IMR-90 (cell line): Measurements from ENCODE around the gene CYP20A1. TPM values are rescaled to one million over a fixed set of nuclear protein-coding genes. Genes with fewer than 3 reads are reported as not detected.

Experiments
- ATAC-seq: fragments of 200-7000 bp; cut with Tn5 transposase; 2 replicates; pipeline ENCODE4 v1.9.1; 2020; ENCODE audit warnings: low read depth, mild to moderate bottlenecking, moderate library complexity
- BruUV-seq: library from RNA; stranded (reverse); fragments of 400-500 nt; replicated peaks from 2 replicates; lab custom pipeline; 2021; lab: Mats Ljungman, UMichigan
- CTCF ChIA-PET: fragments of 300-600 bp; formaldehyde crosslinking; extraction: SDS; loops from one replicate; lab custom pipeline; 2021; ENCODE audit warnings: antibody characterized with exemption; lab: Yijun Ruan, JAX
- POLR2A ChIA-PET: fragments of 300-600 bp; sonication (Branson Sonifier 250); formaldehyde crosslinking; loops from one replicate; lab custom pipeline; 2022; ENCODE audit warnings: antibody characterized with exemption; ENCODE audit not compliant: unreplicated experiment; lab: Charles Lee
- DNase-seq: peaks from one replicate; pipeline ENCODE4 v3.0.0; 2013
- H2AFZ ChIP-seq: replicated peaks from 2 replicates; pipeline ENCODE3; 2013; ENCODE audit warnings: low read length, mild to moderate bottlenecking; ENCODE audit not compliant: poor library complexity
- H2AK5ac ChIP-seq: 2 replicates; pipeline ENCODE4 v1.6.1; 2013; ENCODE audit warnings: low read depth, low read length, inconsistent platforms
- H2AK9ac ChIP-seq: replicated peaks from 2 replicates; pipeline ENCODE3; 2013; ENCODE audit warnings: mild to moderate bottlenecking, low read depth, low read length, moderate library complexity; ENCODE audit not compliant: poor library complexity
- H2BK120ac ChIP-seq: 2 replicates; pipeline ENCODE4 v1.6.1; 2013; ENCODE audit warnings: low read depth, low read length, inconsistent platforms
- H2BK15ac ChIP-seq: 3 replicates; pipeline ENCODE4 v1.6.1; 2013; ENCODE audit warnings: low read depth, low read length, inconsistent platforms
- H2BK20ac ChIP-seq: 2 replicates; pipeline ENCODE4 v1.6.1; 2013; ENCODE audit warnings: low read depth, mild to moderate bottlenecking, inconsistent platforms, low read length, moderate library complexity
- H2BK5ac ChIP-seq: 2 replicates; pipeline ENCODE4 v1.6.1; 2013; ENCODE audit warnings: mild to moderate bottlenecking, low read depth, low read length, inconsistent platforms; ENCODE audit not compliant: poor library complexity, severe bottlenecking
- H3K14ac ChIP-seq: replicated peaks from 2 replicates; pipeline ENCODE4 v1.6.1; 2013; ENCODE audit warnings: low read depth, low read length, inconsistent platforms
- H3K18ac ChIP-seq: 2 replicates; pipeline ENCODE4 v1.6.1; 2013; ENCODE audit warnings: low read depth, low read length, control low read depth
- H3K23ac ChIP-seq: 2 replicates; pipeline ENCODE4 v1.6.1; 2013; ENCODE audit warnings: low read depth, low read length, inconsistent platforms
- H3K27ac ChIP-seq: 2 replicates; pipeline ENCODE4 v1.5.1; 2013; ENCODE audit warnings: mild to moderate bottlenecking, control low read depth, low read length; ENCODE audit not compliant: insufficient read depth
- H3K27me3 ChIP-seq: 2 replicates; pipeline ENCODE4 v1.6.1; 2013; ENCODE audit warnings: low read length; ENCODE audit not compliant: control insufficient read depth, insufficient read depth
- H3K36me3 ChIP-seq: 2 replicates; pipeline ENCODE4 v1.6.1; 2013; ENCODE audit warnings: low read length, mixed read lengths; ENCODE audit not compliant: control insufficient read depth, insufficient read depth
- H3K4ac ChIP-seq: 2 replicates; pipeline ENCODE4 v1.6.1; 2013; ENCODE audit warnings: low read depth, low read length, inconsistent platforms
- H3K4me1 ChIP-seq: 2 replicates; pipeline ENCODE4 v1.6.1; 2013; ENCODE audit warnings: low read length, mixed read lengths; ENCODE audit not compliant: control insufficient read depth, insufficient read depth
- H3K4me2 ChIP-seq: 2 replicates; pipeline ENCODE4 v1.6.1; 2013; ENCODE audit warnings: low read depth, mild to moderate bottlenecking, control low read depth, low read length, moderate library complexity
- H3K4me3 ChIP-seq: 2 replicates; pipeline ENCODE4 v1.5.1; 2013; ENCODE audit warnings: low read depth, mild to moderate bottlenecking, control low read depth, low read length, moderate library complexity; ENCODE audit not compliant: insufficient read depth
- H3K56ac ChIP-seq: 2 replicates; pipeline ENCODE4 v1.6.1; 2013; ENCODE audit warnings: low read length, inconsistent platforms; ENCODE audit not compliant: insufficient read depth; ENCODE audit errors: extremely low read depth
- H3K79me1 ChIP-seq, 2 experiments: 2 replicates each; pipeline ENCODE4 v1.6.1; 2013; ENCODE audit warnings: low read length in 2 of 2, inconsistent platforms in 1 of 2, low read depth in 1 of 2
- H3K9ac ChIP-seq: 2 replicates; pipeline ENCODE4 v1.6.1; 2013; ENCODE audit warnings: low read depth, low read length, control low read depth
- H3K9me1 ChIP-seq: 2 replicates; pipeline ENCODE4 v1.6.1; 2013; ENCODE audit warnings: low read length, inconsistent platforms; ENCODE audit not compliant: insufficient read depth
- H3K9me3 ChIP-seq: 2 replicates; pipeline ENCODE4 v1.6.1; 2013; ENCODE audit warnings: low read length; ENCODE audit not compliant: control insufficient read depth, insufficient read depth
- H4K20me1 ChIP-seq: 2 replicates; pipeline ENCODE4 v1.6.1; 2013; ENCODE audit warnings: low read length, inconsistent platforms; ENCODE audit not compliant: insufficient read depth
- H4K5ac ChIP-seq: 2 replicates; pipeline ENCODE4 v1.6.1; 2013; ENCODE audit warnings: mild to moderate bottlenecking, low read depth, low read length, control low read depth
- H4K8ac ChIP-seq, 2 experiments: 2 replicates each; pipeline ENCODE4 v1.6.1; 2013; ENCODE audit warnings: low read depth in 2 of 2, low read length in 2 of 2, control low read depth in 1 of 2, inconsistent platforms in 1 of 2
- H4K91ac ChIP-seq: 2 replicates; pipeline ENCODE4 v1.6.1; 2013; ENCODE audit warnings: low read depth, low read length, inconsistent platforms; ENCODE audit not compliant: insufficient read depth
- BHLHE40 ChIP-seq: fragments of 150-350 bp; IDR thresholded peaks from 2 replicates; pipeline ENCODE4 v1.6.1; 2016; ENCODE audit warnings: mild to moderate bottlenecking, low read depth, low read length
- CHD1 ChIP-seq: IDR thresholded peaks from 2 replicates; pipeline ENCODE4 v1.6.1; 2012; ENCODE audit warnings: low read depth, low read length, improper control_type of control experiment
- CTCF ChIP-seq: conservative IDR thresholded peaks from 2 replicates; pipeline ENCODE4 v1.5.1; 2012; ENCODE audit warnings: mild to moderate bottlenecking, low read depth, low read length, improper control_type of control experiment
- ELK1 ChIP-seq: fragments of 150-350 bp; IDR thresholded peaks from 2 replicates; pipeline ENCODE4 v1.6.1; 2016; ENCODE audit warnings: low read depth, mild to moderate bottlenecking, low read length, moderate library complexity, borderline replicate concordance
- FOS ChIP-seq: fragments of 150-350 bp; IDR thresholded peaks from 2 replicates; pipeline ENCODE4 v1.6.1; 2016; ENCODE audit warnings: low read depth, low read length
- MAFK ChIP-seq: IDR thresholded peaks from 2 replicates; pipeline ENCODE4 v1.6.1; 2012; ENCODE audit warnings: low read depth, low read length, improper control_type of control experiment
- MAZ ChIP-seq: IDR thresholded peaks from 2 replicates; pipeline ENCODE4 v1.6.1; 2012; ENCODE audit warnings: low read depth, mild to moderate bottlenecking, low read length, improper control_type of control experiment, moderate library complexity, borderline replicate concordance
- MXI1 ChIP-seq: IDR thresholded peaks from 2 replicates; pipeline ENCODE4 v1.6.1; 2012; ENCODE audit warnings: low read depth, mild to moderate bottlenecking, low read length, moderate library complexity, borderline replicate concordance
- NFE2L2 ChIP-seq: fragments of 150-350 bp; IDR thresholded peaks from 2 replicates; pipeline ENCODE4 v1.6.1; 2016; ENCODE audit warnings: low read depth, mild to moderate bottlenecking, low read length
- POLR2A ChIP-seq: IDR thresholded peaks from 2 replicates; pipeline ENCODE4 v1.6.1; 2012; ENCODE audit warnings: mild to moderate bottlenecking, low read depth, low read length
- RAD21 ChIP-seq: IDR thresholded peaks from 2 replicates; pipeline ENCODE4 v1.6.1; 2012; ENCODE audit warnings: low read length, improper control_type of control experiment
- RCOR1 ChIP-seq: IDR thresholded peaks from 2 replicates; pipeline ENCODE4 v1.6.1; 2012; ENCODE audit warnings: mild to moderate bottlenecking, low read length, improper control_type of control experiment; ENCODE audit not compliant: insufficient replicate concordance
- RFX5 ChIP-seq: IDR thresholded peaks from 2 replicates; pipeline ENCODE4 v1.8.0; 2012; ENCODE audit warnings: low read depth, mild to moderate bottlenecking, low read length, moderate library complexity
- SMC3 ChIP-seq: fragments of 150-350 bp; IDR thresholded peaks from 2 replicates; pipeline ENCODE4 v1.6.1; 2016; ENCODE audit warnings: low read depth, mild to moderate bottlenecking, antibody characterized with exemption, low read length, moderate library complexity
- USF2 ChIP-seq: fragments of 150-350 bp; IDR thresholded peaks from 2 replicates; pipeline ENCODE4 v1.6.1; 2017; ENCODE audit warnings: mild to moderate bottlenecking, antibody characterized with exemption, low read length, low read depth
- WGBS, 2 experiments: methylation state at CpG; one replicate each; pipeline versions ENCODE4 v1.1.5 to v1.1.7; 2013; ENCODE audit warnings: missing lambda C conversion rate in 2 of 2; ENCODE audit not compliant: insufficient read length in 1 of 2; ENCODE audit errors: extremely low coverage in 2 of 2; 5-methylcytosine and 5-hydroxymethylcytosine counted together
- dilution Hi-C: fragments of 300-500 bp; cut with HindIII; formaldehyde crosslinking; loops from one replicate; pipeline ENCODE4 v1.14.3; 2018; ENCODE audit warnings: low sequenced_read_pairs; ENCODE audit not compliant: unreplicated experiment
- in situ Hi-C: fragments of 300-500 bp; cut with MboI; formaldehyde crosslinking; loops from 3 replicates; pipeline ENCODE4 v1.14.3; 2019; ENCODE audit warnings: low sequenced_read_pairs, inconsistent platforms, mixed read lengths
- intact Hi-C: fragments of 100-400 bp; cut with micrococcal nuclease; formaldehyde crosslinking; loops from 2 replicates; pipeline ENCODE4 v1.10.0; 2022
- polyA plus RNA-seq, 3 experiments: library from polyadenylated mRNA; depleted of rRNA; stranded (reverse); fragments of >200 nt; gene quantifications; 2 replicates each; pipeline ENCODE4 v1.2.3, GENCODE V29; 2012; ENCODE audit warnings: low replicate concordance in 1 of 3
- total RNA-seq: library from RNA; depleted of rRNA; stranded (reverse); fragments of >200 nt; gene quantifications from 2 replicates; pipeline ENCODE4 v1.2.3, GENCODE V29; 2012

The CYP20A1 gene
- total and polyA plus RNA-seq, 2 of the 4 experiments (the other 2 are of a cell fraction) = 7.0 to 16.8 TPM

GRCh38 chr2:203338322-203338721 lies 99.5 kb downstream of the CYP20A1 start:
- dilution Hi-C loops = no loop called here
- Histone ChIP-seq H3K9me3 (no peaks in the 10 kb centered on the region), H2AK5ac (no peak overlapping the region), H2AFZ (no peak overlapping the region), H4K20me1 (peaks cover 18% of the 10 kb centered on the region), H4K5ac (no peak overlapping the region), H3K4me1 (peaks cover 6% of the 10 kb centered on the region), H3K4me3 (no peak overlapping the region), H3K4ac (no peak overlapping the region), H3K14ac (no peak overlapping the region), H2BK20ac (no peak overlapping the region), H3K23ac (no peak overlapping the region), H2BK5ac (no peak overlapping the region), H3K18ac (no peak overlapping the region), H3K4me2 (no peak overlapping the region), H3K9ac (no peak overlapping the region), H3K79me1 (peaks cover 41 to 67% of the 10 kb centered on the region in 2 experiments), H4K91ac (no peak overlapping the region), H2BK120ac (no peak overlapping the region), H3K56ac (no peak overlapping the region), H3K27ac (no peak overlapping the region), H2BK15ac (no peak overlapping the region), H4K8ac (no peak overlapping the region), H2AK9ac (no peak overlapping the region), H3K9me1 (peaks cover 7% of the 10 kb centered on the region; the same call in 1 of the 2 replicates), H3K27me3 (no peaks in the 10 kb centered on the region), H3K36me3 (peaks cover 5% of the 10 kb centered on the region; the same call in 1 of the 2 replicates)
- intact Hi-C loops = no loop called here
- POLR2A ChIA-PET = no interaction called here
- no TSS peak for BruUV-seq
- DNase-seq = no peak
- TF ChIP-seq BHLHE40 (no peak), FOS (no peak), RAD21 (no peak), SMC3 (no peak), RCOR1 (no peak), RFX5 (no peak), MAFK (no peak), CTCF (no peak), USF2 (no peak), ELK1 (no peak), POLR2A (no peak), MXI1 (no peak), CHD1 (no peak), MAZ (no peak), NFE2L2 (no peak)
- in situ Hi-C loops = no loop called here
- ATAC-seq = no peak
- no CpG with 5 or more reads among the region's 4 CpGs for WGBS, 2 experiments
- CTCF ChIA-PET = no interaction called here
